Loucy (cell line): ENCODE measurements around the gene SCNN1B.

Experiments
- EZH2phosphoT487 ChIP-seq: fragments of 200-600 bp; IDR thresholded peaks from 2 replicates; pipeline ENCODE4 v1.6.1; 2018; ENCODE audit warnings: antibody characterized with exemption, mild to moderate bottlenecking, moderate library complexity, borderline replicate concordance
- TF ChIP-seq, protein P1 (sequence below): fragments of 200-600 bp; sonication (generic); conservative IDR thresholded peaks from 2 replicates; pipeline ENCODE4 v1.5.1; 2014; ENCODE audit warnings: mild to moderate bottlenecking, antibody characterized with exemption, low read length

DNA sequence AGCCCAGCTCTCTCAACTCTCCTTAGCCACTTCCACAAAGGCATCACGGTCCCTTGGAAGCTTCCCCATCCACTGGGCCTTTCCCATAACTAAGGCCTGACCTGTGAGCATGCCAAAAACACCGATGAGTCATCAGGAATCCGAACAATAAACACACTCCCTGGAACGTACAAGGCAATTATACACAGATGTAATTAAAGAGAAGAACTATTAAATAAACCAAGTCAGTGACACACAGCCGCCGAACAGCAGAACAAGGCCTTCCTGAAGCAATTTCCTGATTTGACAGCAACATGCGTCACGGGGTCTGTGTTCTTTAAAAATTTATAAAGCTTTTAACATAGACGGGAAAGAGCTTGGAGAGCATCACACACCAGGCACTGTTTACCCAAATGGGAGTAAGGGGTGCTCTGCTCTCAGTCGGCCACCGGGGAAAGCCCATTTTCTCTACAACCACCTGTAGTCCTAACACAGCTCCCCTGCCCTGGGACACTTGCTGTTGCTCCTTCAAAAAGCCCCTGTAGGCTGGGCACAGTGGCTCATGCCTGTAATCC is 121.5 kb downstream of the SCNN1B start:
- no peak for TF ChIP-seq EZH2phosphoT487
- TF ChIP-seq, protein P1, sequence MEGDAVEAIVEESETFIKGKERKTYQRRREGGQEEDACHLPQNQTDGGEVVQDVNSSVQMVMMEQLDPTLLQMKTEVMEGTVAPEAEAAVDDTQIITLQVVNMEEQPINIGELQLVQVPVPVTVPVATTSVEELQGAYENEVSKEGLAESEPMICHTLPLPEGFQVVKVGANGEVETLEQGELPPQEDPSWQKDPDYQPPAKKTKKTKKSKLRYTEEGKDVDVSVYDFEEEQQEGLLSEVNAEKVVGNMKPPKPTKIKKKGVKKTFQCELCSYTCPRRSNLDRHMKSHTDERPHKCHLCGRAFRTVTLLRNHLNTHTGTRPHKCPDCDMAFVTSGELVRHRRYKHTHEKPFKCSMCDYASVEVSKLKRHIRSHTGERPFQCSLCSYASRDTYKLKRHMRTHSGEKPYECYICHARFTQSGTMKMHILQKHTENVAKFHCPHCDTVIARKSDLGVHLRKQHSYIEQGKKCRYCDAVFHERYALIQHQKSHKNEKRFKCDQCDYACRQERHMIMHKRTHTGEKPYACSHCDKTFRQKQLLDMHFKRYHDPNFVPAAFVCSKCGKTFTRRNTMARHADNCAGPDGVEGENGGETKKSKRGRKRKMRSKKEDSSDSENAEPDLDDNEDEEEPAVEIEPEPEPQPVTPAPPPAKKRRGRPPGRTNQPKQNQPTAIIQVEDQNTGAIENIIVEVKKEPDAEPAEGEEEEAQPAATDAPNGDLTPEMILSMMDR = no peak
